HepG2 (cell line): ENCODE results near the gene PCBD1.

ENCODE experiments used
- CREM ChIP-seq, 2 experiments: sonication (generic) in 1 of 2; formaldehyde crosslinking in 1 of 2; IDR thresholded peaks; 2 replicates each; pipeline versions ENCODE4 v1.4.0 to v1.6.1; 2016 to 2020; ENCODE audit warnings: antibody characterized with exemption in 1 of 2, mild to moderate bottlenecking in 1 of 2, missing genetic modification reagents in 1 of 2
- ZNF580 ChIP-seq: IDR thresholded peaks from 2 replicates; pipeline ENCODE4 v1.6.1; 2016; ENCODE audit warnings: low read depth, borderline replicate concordance

DNA sequence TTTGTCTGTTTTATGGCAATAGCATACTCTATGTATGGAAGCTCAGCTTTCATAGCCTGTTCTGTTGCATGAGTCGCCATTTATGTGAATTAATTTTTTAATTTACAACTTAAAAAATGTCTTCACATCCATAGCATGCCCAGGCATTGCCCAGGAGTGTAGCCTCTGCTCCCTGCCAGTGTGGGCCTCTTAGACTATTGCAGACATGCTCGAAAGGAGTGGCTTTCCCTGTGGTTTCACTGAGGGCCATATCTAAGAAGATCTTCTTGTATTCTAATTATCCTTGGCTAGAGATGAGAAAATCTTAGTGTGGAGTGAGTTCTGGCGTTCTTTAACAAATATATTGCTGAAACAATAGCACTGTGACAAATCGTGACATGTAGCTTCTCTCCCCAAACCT, 35.3 kb downstream of the PCBD1 start:
- TF ChIP-seq CREM (IDR thresholded peaks at IDR 0.05) (no peak), CREM (CRISPR knock-in tag; IDR thresholded peaks at IDR 0.05) (no peak), ZNF580 (CRISPR knock-in tag) (no peak)
